Activated CD4-positive, alpha-beta T cell treated with anti-CD3 and anti-CD28 coated beads, Interleukin-10, Interleukin-2, amounts not matched to agents 100 ng/mL and 50 ng/mL, durations not matched to agents 16 hours and 8 hours (primary cell): ENCODE data around the gene FGF14.

Experiments
- DNase-seq: peaks from one replicate; pipeline ENCODE4 v3.0.0-alpha.2; 2020

FGF14 gene

DNA sequence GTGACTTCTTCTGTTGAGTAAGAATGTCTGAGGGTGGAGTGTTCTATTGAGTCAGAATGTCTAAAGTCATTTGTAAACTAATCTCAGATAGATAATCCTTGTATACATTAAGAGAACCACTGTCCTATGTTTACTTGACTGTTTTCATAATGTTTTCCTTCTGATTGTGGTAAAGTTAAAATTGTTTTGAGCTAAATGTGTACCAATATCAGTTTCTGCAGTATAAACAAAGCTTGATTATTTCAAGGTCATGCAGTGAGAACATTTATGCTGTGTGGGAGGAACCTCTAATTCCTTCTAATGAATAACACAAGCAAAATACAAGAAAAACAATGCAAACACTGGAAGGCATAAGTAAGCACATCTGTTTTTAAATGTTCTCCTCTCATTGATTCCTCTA, 434.6 kb downstream of the FGF14 start:
- DNase-seq = no peak

DNA sequence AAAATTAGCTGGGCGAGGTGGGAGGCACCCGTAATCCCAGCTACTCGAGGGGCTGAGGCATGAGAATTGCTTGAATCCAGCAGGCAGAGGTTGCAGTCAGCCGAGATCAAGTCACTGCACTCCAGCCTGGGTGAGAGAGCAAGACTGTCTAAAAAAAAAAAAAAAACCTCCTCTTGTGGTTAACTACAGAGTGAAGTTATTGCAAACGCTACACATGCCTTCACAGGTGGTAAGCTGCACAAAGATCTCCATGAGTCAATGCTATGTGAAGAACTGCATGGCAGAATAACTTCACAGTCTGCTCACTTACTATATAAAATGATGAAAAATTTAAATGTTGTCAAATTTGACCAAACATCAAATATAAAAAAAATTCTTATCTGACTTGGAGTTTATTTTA, 436.8 kb downstream of the FGF14 start:
- DNase-seq = no peak

DNA sequence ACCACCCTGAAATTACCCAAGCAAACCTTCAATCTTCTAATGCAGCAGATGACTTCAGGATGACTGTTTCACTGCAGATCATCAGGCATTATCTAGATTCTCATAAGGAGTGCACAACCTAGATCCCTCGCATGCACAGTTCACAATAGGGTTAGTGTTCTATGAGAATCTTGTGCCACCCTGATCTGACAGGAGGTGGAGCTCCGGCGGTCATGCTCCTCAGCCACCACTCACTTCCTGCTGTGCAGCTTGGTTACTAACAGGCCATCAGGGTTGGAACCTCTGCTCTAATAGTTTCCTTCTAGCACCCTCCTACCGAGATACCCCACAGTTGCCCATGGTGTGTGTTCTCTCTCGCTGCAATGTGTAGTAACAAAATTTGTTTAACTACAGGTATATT, 442.8 kb downstream of the FGF14 start:
- DNase-seq = no peak

DNA sequence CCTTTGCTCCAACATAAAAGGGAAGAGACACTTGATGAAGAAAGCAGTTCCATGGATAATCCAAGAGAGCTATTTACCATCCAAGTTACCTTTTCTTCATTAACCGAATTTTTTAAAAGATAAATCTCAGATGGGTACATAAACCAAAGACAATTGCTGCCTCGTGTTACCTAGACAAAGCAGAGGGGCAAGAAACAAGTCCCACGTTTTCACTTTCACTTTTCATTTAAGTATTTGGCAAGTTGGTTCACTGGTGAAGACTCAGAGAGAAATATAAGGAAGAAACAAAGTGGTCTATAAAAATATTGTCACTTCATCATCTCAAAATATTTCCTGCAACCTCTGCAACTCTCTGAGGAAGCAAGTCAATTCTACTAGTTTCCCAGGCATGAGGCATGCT, 446.1 kb downstream of the FGF14 start:
- DNase-seq = no peak

DNA sequence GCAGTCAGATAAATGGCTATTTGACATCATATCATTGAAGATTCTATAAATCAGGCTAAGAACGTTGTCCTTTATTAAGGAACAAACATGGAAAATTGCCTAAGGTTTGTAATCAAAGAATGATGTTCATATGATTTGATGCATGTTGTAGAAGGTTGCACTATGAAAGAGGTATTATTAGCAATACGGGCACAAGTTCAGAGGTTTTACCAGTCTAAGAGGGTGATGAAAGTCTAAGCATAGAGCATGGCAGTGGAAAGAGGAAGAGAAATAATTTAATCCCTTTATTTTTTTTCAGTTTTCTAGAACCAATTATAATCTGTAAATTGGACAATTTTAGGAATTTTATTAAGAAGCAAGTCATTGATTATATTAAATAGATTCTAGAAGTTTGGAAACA, 450.7 kb downstream of the FGF14 start:
- DNase-seq = no peak

DNA sequence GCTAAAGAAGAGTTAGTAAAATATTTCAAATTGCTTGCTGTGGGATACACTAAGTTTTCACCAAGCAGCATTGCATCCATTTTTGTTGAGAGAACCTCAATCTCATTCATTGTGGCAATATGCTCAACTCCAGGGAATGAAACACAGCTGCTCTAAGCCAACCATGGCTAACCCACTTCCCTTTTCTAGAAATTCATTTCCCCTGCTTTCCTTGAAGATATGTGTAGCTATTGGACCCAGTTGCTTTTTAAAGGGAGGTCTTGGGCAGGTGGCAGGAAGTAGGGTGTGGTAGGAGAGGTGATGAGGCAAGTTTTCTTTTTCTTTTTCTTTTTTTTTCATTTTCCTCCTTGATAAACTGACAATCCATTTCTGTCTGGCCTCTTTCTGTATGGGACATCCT, 452.2 kb downstream of the FGF14 start:
- no peak for DNase-seq

DNA sequence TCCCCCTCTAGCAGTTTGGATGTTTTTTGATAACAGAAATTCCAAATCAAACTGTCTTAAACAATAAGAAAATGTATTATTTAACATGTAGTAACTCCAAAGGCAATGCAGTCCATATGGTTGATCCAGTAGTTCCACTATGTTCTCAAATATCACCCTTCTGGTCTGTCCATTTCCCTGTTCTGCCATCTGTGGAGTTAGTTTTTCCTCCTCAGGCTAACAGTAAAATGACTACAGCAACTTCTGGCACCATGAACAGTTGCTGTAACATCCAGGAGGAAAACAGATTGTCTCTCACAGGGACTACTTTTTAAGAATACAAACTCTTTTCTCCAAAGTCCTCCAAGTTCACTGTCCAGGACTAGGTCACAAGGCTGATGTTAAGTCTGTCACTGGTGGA, 455.4 kb downstream of the FGF14 start:
- no peak for DNase-seq

DNA sequence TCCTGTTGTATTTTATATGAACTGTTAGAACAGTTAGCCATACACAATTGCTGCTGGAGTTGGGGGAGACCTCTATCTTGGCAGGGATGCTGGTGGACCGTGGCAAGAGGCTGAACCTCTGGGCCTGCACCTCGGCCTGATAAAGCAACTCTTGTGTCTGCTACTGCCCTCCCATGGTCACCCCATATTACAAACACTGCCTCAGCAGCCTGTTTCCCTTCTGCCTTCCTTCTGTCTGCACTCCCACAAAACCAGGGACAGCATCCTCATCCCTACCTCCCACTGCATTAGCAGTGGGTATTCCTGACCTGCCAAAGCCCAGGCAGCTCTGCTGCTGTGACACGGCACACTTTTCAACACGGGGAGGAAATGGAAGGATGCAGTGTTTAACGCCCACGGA, 456.4 kb downstream of the FGF14 start:
- no peak for DNase-seq

DNA sequence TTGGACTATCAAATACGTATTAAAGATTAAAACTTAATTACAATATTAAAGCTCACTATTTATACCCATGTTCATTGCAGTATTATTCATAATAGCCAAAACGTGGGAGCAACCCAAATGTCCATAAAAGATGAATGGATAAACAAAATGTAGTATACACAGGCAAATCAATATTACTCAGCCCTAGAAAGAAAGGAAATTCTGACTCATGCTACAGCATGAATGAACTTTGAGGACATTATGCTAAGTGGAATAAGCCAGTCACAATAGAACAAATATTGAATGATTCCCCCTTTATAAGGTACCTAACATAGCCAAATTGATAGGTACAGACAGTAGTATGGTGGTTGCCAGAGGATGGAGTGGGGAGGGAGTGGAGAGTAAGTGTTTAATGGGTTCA, 457.3 kb downstream of the FGF14 start:
- no peak for DNase-seq

DNA sequence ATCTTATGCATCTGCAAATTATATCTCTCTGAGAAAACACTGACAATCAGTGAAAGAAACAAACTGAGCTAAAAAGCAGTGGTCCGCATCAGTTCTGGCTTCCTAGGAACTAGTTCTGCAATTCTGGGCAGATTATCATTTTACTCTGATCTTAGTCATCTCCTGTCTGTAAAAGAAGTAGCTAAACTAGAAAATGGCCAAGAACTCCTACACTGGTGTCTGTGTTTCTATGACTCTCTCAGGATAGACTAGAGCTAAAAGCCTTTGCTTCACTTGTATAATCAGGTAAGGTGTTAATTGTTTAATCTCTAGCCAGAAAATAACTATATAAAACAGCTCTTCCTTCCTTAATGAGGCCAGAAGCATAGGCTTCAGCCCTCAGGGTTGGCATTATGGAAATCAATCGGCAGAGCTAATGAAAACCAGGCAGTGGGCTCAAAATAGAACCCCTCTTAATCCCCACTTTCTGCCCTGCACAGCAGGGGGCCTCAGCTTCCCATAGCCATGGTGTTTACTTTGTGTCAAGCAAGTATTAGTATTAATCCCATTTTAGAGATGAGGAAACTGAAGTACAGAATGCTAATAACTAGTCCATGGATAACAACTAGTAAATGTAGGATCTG, 459.2 kb downstream of the FGF14 start:
- DNase-seq = no peak

DNA sequence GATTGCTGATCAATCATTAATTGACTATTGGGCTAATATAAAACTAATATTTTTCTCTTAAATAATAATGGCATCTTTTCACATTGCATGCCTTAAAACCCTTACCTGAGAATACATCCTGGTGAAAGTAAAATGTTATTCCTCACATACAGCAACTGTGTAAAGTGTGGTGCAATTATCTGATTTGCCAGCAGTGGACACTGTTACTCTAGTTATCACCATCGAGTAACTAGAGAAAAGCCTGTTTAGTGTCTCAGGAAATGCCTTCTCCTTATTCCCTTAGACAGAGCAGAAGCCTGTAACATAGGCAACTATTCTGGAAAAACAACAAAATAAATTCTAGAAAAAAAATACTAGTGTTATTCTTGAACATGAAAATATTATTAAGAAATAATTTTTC, 459.8 kb downstream of the FGF14 start:
- no peak for DNase-seq

DNA sequence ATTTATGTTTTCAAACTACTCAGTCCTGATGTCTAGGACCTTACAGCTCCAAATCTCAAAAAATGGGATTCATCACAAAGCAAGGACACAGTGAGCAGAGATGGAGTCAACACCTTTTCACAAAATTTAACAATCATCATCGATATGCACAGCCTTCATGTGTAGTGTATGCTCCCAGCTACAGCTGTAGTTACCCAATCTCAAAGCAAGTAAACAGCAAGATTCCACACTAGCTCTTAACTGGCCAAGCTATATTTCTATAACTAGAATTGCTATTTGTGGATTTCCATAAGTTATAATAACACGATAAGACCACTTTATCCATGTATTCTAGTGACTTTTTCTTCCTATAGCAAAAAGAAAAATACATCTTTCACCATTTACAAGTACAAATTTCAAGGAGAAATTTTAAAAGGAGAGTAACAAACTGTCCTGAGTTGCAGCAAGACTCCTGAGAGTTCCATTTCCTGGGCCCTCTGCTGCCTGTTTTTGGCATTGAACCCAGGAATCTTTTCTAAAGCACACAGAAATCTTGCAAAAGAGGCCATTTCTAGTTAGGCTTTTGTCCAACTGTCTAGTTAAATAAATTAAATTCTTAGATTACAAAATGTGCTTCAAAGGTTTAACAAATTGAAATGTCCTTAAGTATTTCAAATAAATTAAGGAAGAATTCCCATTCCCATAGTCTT, 460.6 kb downstream of the FGF14 start:
- no peak for DNase-seq

DNA sequence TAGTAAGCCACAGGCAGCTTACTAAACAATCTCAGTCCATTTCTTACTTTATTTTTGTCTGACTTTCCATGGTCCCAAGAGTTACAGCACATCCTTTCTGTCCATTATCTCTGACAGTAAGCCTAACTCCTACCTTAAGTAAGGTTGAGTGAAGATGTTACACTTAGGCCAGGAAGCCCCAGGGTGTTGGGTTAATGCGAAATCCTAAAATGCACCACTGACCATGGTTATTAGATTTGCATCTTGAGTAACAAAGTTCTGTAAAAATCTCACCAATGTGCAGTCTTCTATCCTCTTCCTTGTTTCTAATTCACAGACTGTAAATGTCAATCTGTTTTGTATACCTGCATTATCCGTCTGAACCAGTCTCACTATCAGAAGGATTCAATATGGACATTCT, 462.5 kb downstream of the FGF14 start:
- DNase-seq = no peak

DNA sequence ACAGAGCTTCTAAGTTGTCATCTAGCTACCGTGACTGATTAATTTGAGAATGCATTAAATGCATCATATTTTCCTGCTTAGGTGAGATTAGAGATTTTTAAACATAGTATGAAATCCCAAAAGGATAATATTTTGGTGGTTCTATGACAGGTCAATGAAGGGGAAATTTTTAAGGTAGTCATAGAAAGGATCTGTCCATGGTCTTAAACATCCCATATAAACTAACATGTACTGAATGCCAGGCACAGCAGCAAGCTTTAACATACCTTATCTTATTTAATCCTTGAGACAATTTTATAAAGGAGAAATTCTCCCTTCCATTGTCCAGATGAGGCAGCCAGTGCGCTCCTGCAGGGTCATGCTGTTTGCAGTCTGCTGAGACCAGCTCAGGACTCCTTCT, 466.0 kb downstream of the FGF14 start:
- no peak for DNase-seq

DNA sequence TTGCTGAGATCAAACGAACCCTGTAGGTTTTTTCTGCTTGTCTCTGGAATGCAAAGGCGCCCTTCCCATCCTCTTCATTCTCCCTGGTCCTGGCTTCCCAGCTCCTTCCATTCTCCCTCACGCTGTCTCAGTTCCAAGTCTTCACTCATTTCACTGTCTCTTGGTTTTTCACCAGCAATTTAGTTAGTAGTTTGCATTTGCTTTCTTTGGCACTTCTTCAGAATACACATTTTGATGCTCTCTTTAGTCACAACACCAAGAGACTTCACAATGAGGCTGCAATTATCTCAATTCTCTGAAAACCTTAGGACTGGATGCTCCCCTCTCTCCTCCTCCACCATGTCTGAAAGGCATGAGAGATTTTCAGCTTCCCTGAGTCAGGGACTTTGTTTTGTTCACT, 470.7 kb downstream of the FGF14 start:
- DNase-seq = no peak

DNA sequence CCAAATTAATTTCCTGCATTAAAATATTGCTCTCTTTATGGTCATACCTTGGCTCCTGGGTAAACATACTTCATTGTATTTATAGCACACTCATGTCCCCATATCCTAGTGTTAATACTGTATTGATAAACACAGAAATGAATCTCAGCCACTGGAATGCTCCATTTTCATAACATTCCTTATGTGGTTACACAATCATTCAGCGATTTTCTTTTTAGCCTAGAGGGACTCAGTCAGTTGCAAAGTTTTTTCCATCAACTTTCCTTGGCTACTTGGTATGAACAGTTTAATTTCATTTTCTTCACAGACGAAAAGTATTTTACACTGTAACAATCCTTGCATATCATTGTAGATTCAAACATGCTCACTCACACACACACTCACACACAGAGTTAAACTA, 471.5 kb downstream of the FGF14 start:
- no peak for DNase-seq

DNA sequence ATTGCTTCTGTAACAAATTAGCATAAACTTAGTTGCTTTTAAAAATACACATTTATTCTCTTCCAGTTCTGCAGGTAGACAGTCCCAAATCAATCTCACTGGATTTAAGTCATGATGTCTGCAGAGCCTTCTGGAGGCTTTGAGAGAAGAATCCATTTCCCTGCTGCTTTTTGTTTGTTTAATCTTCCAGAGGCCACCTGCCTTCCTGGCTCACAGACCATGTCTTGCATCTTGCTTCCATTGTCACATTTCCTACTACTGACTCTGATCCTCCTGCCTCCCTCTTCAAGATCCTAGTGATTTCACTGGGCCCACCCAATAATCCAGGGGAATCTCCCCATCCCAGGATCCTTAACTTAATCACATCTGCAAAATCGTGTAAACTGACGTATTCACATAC, 476.1 kb downstream of the FGF14 start:
- DNase-seq = no peak

DNA sequence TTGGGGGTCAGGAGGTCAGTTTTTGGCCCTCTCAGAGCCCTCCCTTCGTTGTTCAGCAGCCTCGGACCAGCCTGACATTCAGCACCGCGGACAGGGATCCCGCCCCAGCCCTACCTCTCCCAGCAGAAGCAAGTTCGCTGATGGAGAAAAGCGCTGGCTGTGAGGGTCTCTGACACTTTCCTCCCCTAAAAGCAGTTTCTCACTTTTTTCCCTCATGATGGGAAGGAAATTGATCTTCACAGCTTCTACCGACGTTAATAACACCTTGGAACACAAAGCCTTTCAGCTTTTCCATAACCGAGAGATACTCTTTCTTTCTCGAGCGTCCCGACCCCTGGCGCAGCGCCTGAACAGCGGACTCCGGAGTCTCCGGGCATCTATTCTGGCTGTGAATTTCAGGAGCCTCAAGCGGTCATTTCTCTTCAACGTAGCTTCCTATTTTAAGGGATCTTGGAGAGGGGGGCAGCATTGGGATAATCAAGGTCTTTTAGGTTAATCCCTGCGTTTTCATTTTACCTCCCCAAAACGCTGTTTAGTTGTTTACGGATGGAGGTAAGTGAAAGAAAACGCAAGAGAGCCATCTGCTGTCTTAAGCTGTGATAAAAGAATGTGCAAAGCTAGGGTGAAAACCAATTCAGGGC, 482.2 kb downstream of the FGF14 start:
- no peak for DNase-seq

DNA sequence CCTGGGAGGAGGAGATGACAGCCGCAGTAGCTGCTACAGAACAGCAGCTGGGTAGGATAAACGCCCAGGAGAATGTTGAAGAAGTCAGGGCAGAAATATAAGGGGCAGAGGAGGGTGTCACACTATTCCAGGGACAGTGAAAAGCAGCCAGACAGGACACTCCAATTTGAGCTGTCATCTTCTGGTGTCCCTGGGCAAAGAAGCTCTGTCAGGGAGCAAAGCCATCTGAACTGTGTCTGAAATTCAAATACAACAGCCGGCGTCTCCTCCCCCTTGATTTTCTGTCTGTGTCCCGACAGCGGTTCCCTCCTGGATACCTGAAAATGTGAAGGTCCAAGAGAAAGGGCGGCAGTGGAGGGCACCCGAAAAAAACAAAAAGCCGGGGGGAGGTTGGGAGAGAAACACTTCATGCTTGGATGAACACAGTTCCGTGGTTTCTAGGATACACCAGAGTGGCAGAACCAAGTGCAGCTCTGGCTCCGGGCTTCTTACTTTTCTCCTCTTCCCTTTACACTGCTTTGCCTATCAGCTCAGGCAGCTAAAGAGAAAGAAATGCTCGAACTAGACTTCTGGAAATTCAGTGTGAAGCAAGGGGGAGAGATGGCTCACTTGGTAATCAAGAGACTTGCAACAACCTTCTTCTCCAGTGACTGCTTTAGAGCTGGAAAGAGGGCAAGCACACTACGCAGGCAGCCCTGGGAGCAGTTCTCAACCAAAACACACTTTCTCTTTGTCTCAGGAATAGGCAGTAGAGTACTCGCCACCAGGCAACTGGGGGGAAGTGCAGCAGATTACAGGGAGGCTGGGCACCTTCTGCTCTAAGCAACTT, 483.8 kb downstream of the FGF14 start:
- DNase-seq = no peak

DNA sequence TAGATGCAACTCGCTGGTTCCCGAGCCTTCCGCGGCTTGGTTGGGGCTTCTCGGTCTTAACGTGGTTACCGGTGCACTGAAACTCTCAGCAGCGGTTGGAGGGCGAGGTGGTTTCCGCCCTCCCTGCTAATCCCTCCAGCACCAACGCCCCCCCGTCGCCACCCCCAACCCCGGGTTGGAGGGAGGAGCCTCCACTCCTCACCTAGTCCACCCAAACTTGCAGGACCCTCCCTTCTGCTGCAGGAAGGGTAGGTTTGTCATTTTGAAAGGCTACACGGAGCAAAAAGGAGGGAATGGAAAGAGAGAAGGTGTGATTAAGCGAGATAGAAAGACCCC, 484.4 kb downstream of the FGF14 start:
- no peak for DNase-seq

DNA sequence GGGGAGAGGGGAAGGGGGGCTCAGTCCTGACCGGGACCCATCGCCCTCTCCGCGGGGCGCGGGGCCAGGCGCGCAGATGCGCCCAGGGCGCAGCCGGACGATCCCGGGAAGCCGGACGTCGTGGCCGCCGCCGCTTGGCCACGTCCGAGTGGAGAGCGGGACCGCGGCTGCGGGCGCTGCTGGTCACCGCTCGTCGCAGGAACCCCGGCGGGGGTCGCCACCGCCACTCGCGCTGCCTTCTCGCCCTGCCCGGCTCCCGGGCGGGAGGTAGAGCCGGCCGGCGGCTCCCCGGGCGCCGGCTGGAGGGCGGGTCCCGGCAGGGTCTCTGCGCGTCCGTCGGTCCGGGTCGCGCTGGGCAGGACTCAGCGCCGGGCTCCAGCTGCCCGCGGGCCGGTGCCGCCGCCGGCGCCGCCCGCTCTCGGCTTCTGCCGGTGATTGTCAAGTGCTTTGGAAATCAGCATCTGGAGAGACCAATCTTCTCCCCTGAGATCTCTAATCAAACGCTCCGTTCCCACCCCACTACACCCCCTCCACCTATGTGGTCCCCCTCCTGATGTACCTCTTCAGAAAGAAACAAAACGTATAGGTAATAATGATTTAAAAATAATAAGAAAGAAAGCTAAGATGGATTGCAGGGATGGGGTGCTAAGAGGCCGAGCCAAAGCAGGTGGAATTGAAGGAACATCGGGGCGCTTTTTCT, 484.9 kb downstream of the FGF14 start:
- no peak for DNase-seq

DNA sequence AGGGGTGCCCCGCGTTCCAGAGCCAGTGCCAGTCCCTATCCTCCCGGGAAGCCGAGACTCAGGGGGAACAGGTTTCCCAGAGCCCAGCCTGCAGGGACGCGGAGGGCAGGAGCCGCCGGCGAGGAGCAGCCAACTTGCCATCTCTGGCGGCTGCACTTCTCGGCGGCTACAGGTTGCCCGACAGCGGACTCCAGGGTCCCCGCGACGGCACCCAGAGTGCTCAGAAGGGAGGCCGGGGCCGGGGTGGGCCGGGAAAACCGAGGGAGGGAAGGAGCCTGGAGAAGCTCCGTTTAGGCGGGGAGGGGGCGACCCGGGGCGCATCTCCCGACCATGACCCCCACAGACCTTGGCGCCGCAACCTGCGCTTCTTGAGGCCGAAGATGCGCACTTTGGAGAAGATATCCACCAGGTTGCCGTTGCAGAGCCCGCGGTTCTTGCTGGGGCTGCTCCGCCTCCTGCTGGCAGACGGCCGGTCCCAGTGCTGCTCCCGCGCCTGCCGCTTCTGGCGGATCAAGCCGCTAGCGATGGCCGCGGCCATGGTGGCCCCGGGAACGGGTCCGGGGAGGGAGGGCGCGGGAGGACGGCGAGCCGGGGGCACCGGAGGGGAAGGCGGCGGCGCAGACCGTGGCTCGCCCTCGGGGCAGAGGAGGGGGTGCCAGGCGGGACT, 485.6 kb downstream of the FGF14 start:
- no peak for DNase-seq

DNA sequence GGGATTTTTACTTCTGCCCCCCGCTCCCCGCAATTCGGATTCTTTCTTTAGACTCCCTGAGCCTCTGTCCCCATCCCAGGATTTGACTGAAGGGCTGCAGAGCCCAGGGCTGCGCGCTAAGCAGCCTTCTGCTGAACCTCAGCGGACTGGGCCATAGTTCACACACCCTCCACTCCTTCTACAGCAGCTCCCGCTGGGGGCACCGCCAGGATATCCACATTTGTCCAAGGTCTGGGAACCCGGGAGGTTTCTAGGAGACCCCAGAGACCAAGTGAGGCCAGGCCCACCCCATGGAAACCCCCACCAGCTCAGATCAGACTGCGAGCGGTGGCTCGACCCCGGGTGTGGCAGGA, 486.1 kb downstream of the FGF14 start:
- no peak for DNase-seq
